Caco-2 (cell line): ENCODE measurements around the gene PRR11. TPM values are rescaled to one million over a fixed set of nuclear protein-coding genes. Genes with fewer than 3 reads are reported as not detected.
A peak's percentile ranks its signal among the peaks of the same experiment; 100 is the strongest.

Experiments used
- BruUV-seq: library from RNA; stranded (reverse); fragments of 400-500 nt; replicated peaks from 2 replicates; lab custom pipeline; 2021; lab: Mats Ljungman, UMichigan
- CTCF ChIA-PET: fragments of 300-600 bp; sonication (Branson Sonifier 250); formaldehyde crosslinking; loops from one replicate; lab custom pipeline; 2022; ENCODE audit warnings: antibody characterized with exemption; lab: Charles Lee
- POLR2A ChIA-PET: fragments of 300-600 bp; sonication (Branson Sonifier 250); formaldehyde crosslinking; loops from one replicate; lab custom pipeline; 2022; ENCODE audit warnings: antibody characterized with exemption; lab: Charles Lee
- DNase-seq, 2 experiments: peaks; one replicate each; pipeline versions ENCODE4 v3.0.0 to v3.0.0-alpha.2; 2020 to 2022
- H3K27me3 ChIP-seq: replicated peaks from 2 replicates; pipeline ENCODE4 v1.6.0; 2011; ENCODE audit warnings: low read length; ENCODE audit not compliant: control insufficient read depth, insufficient read depth
- H3K36me3 ChIP-seq: 2 replicates; pipeline ENCODE4 v1.5.1; 2011; ENCODE audit warnings: low read length; ENCODE audit not compliant: control insufficient read depth, insufficient read depth
- H3K4me1 ChIP-seq: fragments of 250-450 bp; sonication (Bioruptor Pico); 2 replicates; pipeline ENCODE4 v1.5.1; 2020; ENCODE audit warnings: mild to moderate bottlenecking
- H3K4me3 ChIP-seq: 2 replicates; pipeline ENCODE4 v1.5.1; 2011; ENCODE audit warnings: low read depth, mild to moderate bottlenecking, control low read depth, low read length
- H3K9me3 ChIP-seq: fragments of 250-450 bp; sonication (Bioruptor Pico); 2 replicates; pipeline ENCODE4 v1.5.1; 2020; ENCODE audit warnings: mild to moderate bottlenecking, moderate library complexity
- H3K27ac Mint-ChIP-seq: one replicate; pipeline ENCODE4 v1.8.0; 2022; ENCODE audit warnings: mixed read lengths; ENCODE audit not compliant: unreplicated experiment
- H3K27me3 Mint-ChIP-seq: one replicate; pipeline ENCODE4 v1.8.0; 2022; ENCODE audit warnings: mixed read lengths; ENCODE audit not compliant: insufficient read depth, unreplicated experiment
- H3K36me3 Mint-ChIP-seq: one replicate; pipeline ENCODE4 v1.8.0; 2022; ENCODE audit warnings: mild to moderate bottlenecking, mixed read lengths; ENCODE audit not compliant: insufficient read depth, unreplicated experiment
- H3K4me1 Mint-ChIP-seq: one replicate; pipeline ENCODE4 v1.8.0; 2022; ENCODE audit warnings: low read depth, mixed read lengths; ENCODE audit not compliant: unreplicated experiment
- H3K4me3 Mint-ChIP-seq: one replicate; pipeline ENCODE4 v1.8.0; 2022; ENCODE audit warnings: mild to moderate bottlenecking, moderate library complexity, mixed read lengths; ENCODE audit not compliant: unreplicated experiment
- H3K9me3 Mint-ChIP-seq: one replicate; pipeline ENCODE4 v1.8.0; 2022; ENCODE audit warnings: mixed read lengths; ENCODE audit not compliant: unreplicated experiment
- CTCF ChIP-seq, 2 experiments: fragments of 200-600 bp in 1 of 2; IDR thresholded peaks; 1 replicate in 1 of 2; 2 replicates in 1 of 2; pipeline versions ENCODE4 v1.5.1 to v1.8.0; 2011 to 2022; ENCODE audit warnings: antibody characterized with exemption in 1 of 2, control low read depth in 1 of 2, inconsistent platforms in 1 of 2, low read depth in 1 of 2, low read length in 1 of 2, mild to moderate bottlenecking in 1 of 2, moderate library complexity in 1 of 2; ENCODE audit not compliant: insufficient read depth in 1 of 2, severe bottlenecking in 1 of 2, unreplicated experiment in 1 of 2
- intact Hi-C: fragments of 100-400 bp; cut with micrococcal nuclease; formaldehyde crosslinking; loops from one replicate; pipeline ENCODE4 v1.10.0; 2022; ENCODE audit not compliant: unreplicated experiment
- total RNA-seq: library from RNA; stranded (reverse); gene quantifications from 2 replicates; pipeline ENCODE4 v1.2.3, GENCODE V29; 2022

Gene PRR11
- total RNA-seq, 1 experiment from 2014 or later, result 89.9 TPM

- ChIA-PET POLR2A (interaction anchor here (0.9 kb wide), 1 partner anchor 11 kb away, joined by 3 read pairs; the partner anchor contains the start of gene SKA2), CTCF (interaction anchor here (1.4 kb wide), 1 partner anchor 11 kb away, joined by 6 read pairs; the partner anchor contains the start of genes PRR11 and SKA2)
- no peak overlapping the region for H3K27ac Mint-ChIP-seq
- peak; percentile 69 to 73 for TF ChIP-seq CTCF (IDR thresholded peaks at IDR 0.05; ENCODE audit: insufficient read depth in 1 of 2, low read depth in 1 of 2, low read length in 1 of 2, severe bottlenecking in 1 of 2, unreplicated experiment in 1 of 2)
- peaks cover 41% of the 10 kb centered on the region for H3K36me3 Mint-ChIP-seq
- no peaks in the 10 kb centered on the region for H3K4me1 ChIP-seq
- H3K4me3 Mint-ChIP-seq, result no peak overlapping the region
- no peaks in the 10 kb centered on the region for H3K9me3 ChIP-seq
- H3K4me1 Mint-ChIP-seq, result no peaks in the 10 kb centered on the region
- intact Hi-C loops, result no loop called here
- peak; percentile 50 to 62 for DNase-seq
- no peaks in the 10 kb centered on the region for H3K9me3 Mint-ChIP-seq
- H3K4me3 ChIP-seq, result no peak overlapping the region
- no peaks in the 10 kb centered on the region for H3K27me3 Mint-ChIP-seq
- no peaks in the 10 kb centered on the region for H3K36me3 ChIP-seq
- no peaks in the 10 kb centered on the region for H3K27me3 ChIP-seq
- BruUV-seq, result no TSS peak
These were observed 10.4 kb downstream of the PRR11 start for GRCh38 chr17:59165933-59166342.

GRCh38 chr17:59167571-59168001 is 12.0 kb downstream of the PRR11 start:
- peaks cover 36% of the 10 kb centered on the region for H3K36me3 Mint-ChIP-seq
- H3K9me3 ChIP-seq, result no peaks in the 10 kb centered on the region
- no peak for TF ChIP-seq CTCF (IDR thresholded peaks at IDR 0.05; ENCODE audit: insufficient read depth in 1 of 2, low read depth in 1 of 2, low read length in 1 of 2, severe bottlenecking in 1 of 2, unreplicated experiment in 1 of 2)
- no peak overlapping the region for H3K4me3 Mint-ChIP-seq
- 0 out of 2 replicates have a peak, but pooled peaks cover 1% of the 10 kb centered on the region for H3K36me3 ChIP-seq
- no peaks in the 10 kb centered on the region for H3K4me1 Mint-ChIP-seq
- H3K4me3 ChIP-seq, result no peak overlapping the region
- POLR2A ChIA-PET, result no interaction called here
- H3K27me3 ChIP-seq, result no peaks in the 10 kb centered on the region
- H3K9me3 Mint-ChIP-seq, result no peaks in the 10 kb centered on the region
- no peak overlapping the region for H3K27ac Mint-ChIP-seq
- no peaks in the 10 kb centered on the region for H3K4me1 ChIP-seq
- no peak for DNase-seq
- H3K27me3 Mint-ChIP-seq, result no peaks in the 10 kb centered on the region
- CTCF ChIA-PET, result no interaction called here
- BruUV-seq, result no TSS peak
- intact Hi-C loops, result no loop called here

- no peak overlapping the region for H3K27ac Mint-ChIP-seq
- H3K4me3 Mint-ChIP-seq, result no peak overlapping the region
- Histone ChIP-seq H3K9me3 (no peaks in the 10 kb centered on the region), H3K27me3 (no peaks in the 10 kb centered on the region), H3K4me1 (no peaks in the 10 kb centered on the region), H3K36me3 (0 out of 2 replicates have a peak, but pooled peaks cover 1% of the 10 kb centered on the region), H3K4me3 (no peak overlapping the region)
- H3K9me3 Mint-ChIP-seq, result no peaks in the 10 kb centered on the region
- no peaks in the 10 kb centered on the region for H3K27me3 Mint-ChIP-seq
- no peak for TF ChIP-seq CTCF (IDR thresholded peaks at IDR 0.05; ENCODE audit: insufficient read depth in 1 of 2, low read depth in 1 of 2, low read length in 1 of 2, severe bottlenecking in 1 of 2, unreplicated experiment in 1 of 2)
- no peaks in the 10 kb centered on the region for H3K4me1 Mint-ChIP-seq
- BruUV-seq, result no TSS peak
- peaks cover 49% of the 10 kb centered on the region for H3K36me3 Mint-ChIP-seq
- no peak for DNase-seq
- ChIA-PET POLR2A (no interaction called here), CTCF (no interaction called here)
- intact Hi-C loops, result no loop called here
These were observed 17.0 kb downstream of the PRR11 start for GRCh38 chr17:59172436-59173004.
